Ovary (tissue), 7 donors: Measurements from ENCODE around the gene SORL1-AS1.

Experiments used
- DNase-seq, 5 donors: peaks; one replicate each; pipeline ENCODE4 v3.0.0-alpha.2; 2019 to 2020
- H3K27ac ChIP-seq, 2 donors: fragments of 200-600 bp; one replicate each; pipeline versions ENCODE4 v1.5.1 to v1.8.0; 2019 to 2022
- H3K27me3 ChIP-seq: fragments of 200-600 bp; one replicate; pipeline ENCODE4 v1.8.0; 2022
- H3K36me3 ChIP-seq: fragments of 200-600 bp; sonication (generic); one replicate; pipeline ENCODE4 v1.5.1; 2019
- H3K4me1 ChIP-seq: one replicate; pipeline ENCODE4 v1.8.1; 2013; ENCODE audit warnings: mild to moderate bottlenecking, moderate library complexity; ENCODE audit not compliant: insufficient read depth
- H3K4me3 ChIP-seq: fragments of 200-600 bp; sonication (generic); one replicate; pipeline ENCODE4 v1.5.1; 2017
- H3K9me3 ChIP-seq, 2 donors: fragments of 200-600 bp in 1 of 2; sonication (generic) in 1 of 2; one replicate each; pipeline versions ENCODE4 v1.5.1 to v1.8.1; 2013 to 2019; ENCODE audit warnings: mild to moderate bottlenecking in 1 of 2, moderate library complexity in 1 of 2
- CTCF ChIP-seq, 3 donors: fragments of 450-650 bp in 2 of 3; fragments of 200-600 bp in 1 of 3; IDR thresholded peaks; one replicate each; pipeline versions ENCODE4 v1.5.1 to v1.8.0; 2016 to 2022; ENCODE audit warnings: antibody characterized with exemption in 3 of 3, mild to moderate bottlenecking in 1 of 3
- EP300 ChIP-seq: sonication (generic); formaldehyde crosslinking; IDR thresholded peaks from one replicate; pipeline ENCODE4 v1.6.1; 2017; ENCODE audit warnings: antibody characterized with exemption
- POLR2A ChIP-seq: fragments of 450-650 bp; IDR thresholded peaks from one replicate; pipeline ENCODE4 v1.6.1; 2017; ENCODE audit warnings: antibody characterized with exemption, mild to moderate bottlenecking, moderate library complexity
- WGBS, 3 donors: extraction: QIAGEN DNeasy Blood & Tissue Kit in 1 of 3; methylation state at CpG; one replicate each; pipeline versions ENCODE4 v1.1.5 to v1.1.7; 2013 to 2017; 5-methylcytosine and 5-hydroxymethylcytosine counted together
- intact Hi-C, 4 donors: fragments of 100-400 bp; cut with DNase I; formaldehyde crosslinking; loops; one replicate each; pipeline versions ENCODE4 v1.11.0 to v1.15.1; 2022 to 2023
- donor health status: DM: no; HTN: no; CAD: no; lungs with moderate emphysema.
- donor health status: DM: no; HTN: no; CAD: no.
- donor health status: Bipolar disorder and iron deficiency.
- donor health status: DM: no; HTN: no; CAD: no.
- donor health status: DM: yes; HTN: yes; CAD: no.

Gene SORL1-AS1

GRCh38 chr11:121441521-121441920 is 11.2 kb downstream of the SORL1-AS1 start:
- no peak overlapping the region for H3K4me3 ChIP-seq
- H3K36me3 ChIP-seq: no peaks in the 10 kb centered on the region
- no peaks in the 10 kb centered on the region for H3K9me3 ChIP-seq
- H3K4me1 ChIP-seq: no peaks in the 10 kb centered on the region
- no peak for TF ChIP-seq CTCF (IDR thresholded peaks at IDR 0.05)
- TF ChIP-seq EP300: no peak
- TF ChIP-seq POLR2A: no peak
- no peak for DNase-seq
- H3K27me3 ChIP-seq: no peaks in the 10 kb centered on the region
- H3K27ac ChIP-seq: no peak overlapping the region
- WGBS, 3 donors: 86 to 95% (median 91%) methylated on average over 2 of the region's 2 CpGs
- intact Hi-C loops: loop anchor here in 1 of 4 donors (10.0 kb wide), 2 partner anchors 93 to 117 kb away; no protein-coding TSS in a partner anchor

GRCh38 chr11:121439759-121440158 is 13.0 kb downstream of the SORL1-AS1 start:
- no peaks in the 10 kb centered on the region for H3K4me1 ChIP-seq
- intact Hi-C loops: loop anchor here in 1 of 4 donors (10.0 kb wide), 2 partner anchors 95 to 115 kb away; no protein-coding TSS in a partner anchor
- no peak overlapping the region for H3K27ac ChIP-seq
- no peaks in the 10 kb centered on the region for H3K36me3 ChIP-seq
- H3K27me3 ChIP-seq: no peaks in the 10 kb centered on the region
- H3K9me3 ChIP-seq: no peaks in the 10 kb centered on the region
- no peak for TF ChIP-seq CTCF (IDR thresholded peaks at IDR 0.05)
- H3K4me3 ChIP-seq: no peak overlapping the region
- no peak for DNase-seq

GRCh38 chr11:121439337-121439736 is 13.4 kb downstream of the SORL1-AS1 start:
- no peak for DNase-seq
- Histone ChIP-seq H3K27ac (no peak overlapping the region), H3K9me3 (no peaks in the 10 kb centered on the region), H3K27me3 (no peaks in the 10 kb centered on the region), H3K4me1 (no peaks in the 10 kb centered on the region), H3K4me3 (no peak overlapping the region), H3K36me3 (no peaks in the 10 kb centered on the region)
- intact Hi-C loops: no loop called here
- TF ChIP-seq EP300: no peak
- TF ChIP-seq CTCF (IDR thresholded peaks at IDR 0.05): no peak
- no peak for TF ChIP-seq POLR2A
- WGBS, 3 donors: 67 to 79% (median 70%) methylated on average over 4 of the region's 4 CpGs

GRCh38 chr11:121437686-121438078 is 15.1 kb downstream of the SORL1-AS1 start:
- H3K36me3 ChIP-seq: no peaks in the 10 kb centered on the region
- no peak for DNase-seq
- H3K4me3 ChIP-seq: no peak overlapping the region
- no peaks in the 10 kb centered on the region for H3K9me3 ChIP-seq
- no peak for TF ChIP-seq POLR2A
- TF ChIP-seq EP300: no peak
- TF ChIP-seq CTCF (IDR thresholded peaks at IDR 0.05): no peak
- intact Hi-C loops: no loop called here
- no peak overlapping the region for H3K27ac ChIP-seq
- 41 to 60% (median 51%) methylated on average over 4 of the region's 4 CpGs for WGBS, 3 donors
- no peaks in the 10 kb centered on the region for H3K27me3 ChIP-seq
- H3K4me1 ChIP-seq: no peaks in the 10 kb centered on the region
